Measurements from ENCODE around the gene ZNF784. TPM values are rescaled to one million over a fixed set of nuclear protein-coding genes. Genes with fewer than 3 reads are reported as not detected.

ZNF784 gene
- total and polyA plus RNA-seq, 2 of the 8 experiments (the other 6 are each of a cell fraction or from before 2014, with no cell fraction given), result 6.5 to 8.0 TPM

DNA sequence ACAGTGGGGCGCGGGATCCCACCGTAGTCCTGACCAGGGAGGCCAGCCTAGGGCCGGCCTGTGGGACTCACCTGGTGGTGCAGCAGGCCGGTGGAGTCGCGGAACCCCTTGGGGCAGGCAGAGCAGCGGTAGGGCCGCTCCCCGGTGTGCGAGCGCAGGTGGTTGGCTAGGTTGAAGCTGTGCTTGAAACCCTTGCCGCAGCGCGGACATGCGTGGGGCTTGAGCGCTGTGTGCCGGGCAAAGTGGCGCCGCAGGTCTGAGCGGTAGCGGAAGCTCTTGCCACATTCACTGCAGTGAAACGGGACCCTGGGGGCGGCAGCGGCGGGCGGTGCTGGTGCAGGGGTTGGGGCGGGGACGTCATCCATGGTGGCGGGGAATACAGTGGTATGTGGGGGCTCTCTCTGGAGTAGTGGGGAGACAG, 26.9 kb downstream of the ZNF784 start:
- Histone ChIP-seq H3K4ac (replicated peaks; ENCODE audit: insufficient read length, low read depth, low read length) (no peak overlapping the region), H2BK5ac (ENCODE audit: low read depth, low read length) (no peak overlapping the region), H3K9ac (replicated peaks in 1 of 4; ENCODE audit: extremely low read depth in 1 of 4, low read depth in 3 of 4, low read length in 3 of 4) (no peak overlapping the region), H3K14ac (ENCODE audit: insufficient read length) (no peak overlapping the region), H4K91ac (replicated peaks; ENCODE audit: insufficient read length, low read length) (peak overlapping the region; percentile 57), H4K20me1 (replicated peaks in 1 of 2; ENCODE audit: control insufficient read depth in 1 of 2, insufficient read depth in 2 of 2, low read length in 2 of 2) (peaks cover 0 to 2% of the 10 kb centered on the region in 2 experiments), H3K18ac (ENCODE audit: extremely low read depth, low read length) (no peak overlapping the region), H3K79me2 (ENCODE audit: control insufficient read depth in 1 of 2, insufficient read depth in 2 of 2, low read length in 2 of 2) (peaks cover 0 to 3% of the 10 kb centered on the region in 2 experiments; a peak in 2 of 4 replicates), H4K5ac (ENCODE audit: insufficient read length, low read depth, low read length) (no peak overlapping the region), H3K36me3 (ENCODE audit: control insufficient read depth in 2 of 4, insufficient read depth in 4 of 4, low read length in 3 of 4) (peaks cover 0 to 10% (median 8%) of the 10 kb centered on the region in 4 experiments; a peak in 3 of 8 replicates), H3K79me1 (ENCODE audit: low read depth, low read length) (peaks cover 3% of the 10 kb centered on the region), H3K27ac (ENCODE audit: low read depth, low read length) (no peak overlapping the region), H3K4me2 (ENCODE audit: insufficient read depth in 1 of 2, low read depth in 2 of 2, low read length in 2 of 2) (peak overlapping the region in 1 of 2 experiments; percentile 72; a peak in 2 of 4 replicates), H2BK120ac (replicated peaks; ENCODE audit: low read depth, low read length) (no peak overlapping the region), H2AK5ac (ENCODE audit: low read depth, low read length) (no peak overlapping the region), H3K27me3 (replicated peaks in 1 of 4; ENCODE audit: control insufficient read depth in 3 of 4, extremely low read depth in 1 of 4, insufficient read depth in 3 of 4, low read length in 3 of 4) (peaks cover 0 to 2% (median 0%) of the 10 kb centered on the region in 4 experiments; a peak in 1 of 7 replicates), H2BK15ac (ENCODE audit: low read length) (peak overlapping the region; percentile 46; the same call in 1 of the 2 replicates), H3K23me2 (ENCODE audit: low read depth, low read length) (peaks cover 10% of the 10 kb centered on the region; the same call in 1 of the 2 replicates), H2BK12ac (ENCODE audit: low read depth, low read length) (no peak overlapping the region), H2AFZ (ENCODE audit: low read length) (no peak overlapping the region), H3K23ac (ENCODE audit: insufficient read length) (no peak overlapping the region), H3K4me1 (replicated peaks in 1 of 4; ENCODE audit: control insufficient read depth in 3 of 4, insufficient read depth in 4 of 4, low read length in 3 of 4) (peaks cover 0 to 9% (median 5%) of the 10 kb centered on the region in 4 experiments; a peak in 4 of 7 replicates), H4K8ac (ENCODE audit: extremely low read depth, insufficient read depth, low read length) (no peak overlapping the region), H3K56ac (replicated peaks; ENCODE audit: insufficient read length, low read depth, low read length) (no peak overlapping the region), H3K9me3 (ENCODE audit: insufficient read depth in 2 of 2, low read depth in 1 of 2, low read length in 1 of 2) (no peaks in the 10 kb centered on the region), H3K4me3 (ENCODE audit: extremely low read depth in 1 of 4, insufficient read depth in 2 of 4, low read depth in 3 of 4, low read length in 4 of 4) (no peak overlapping the region), H2BK20ac (ENCODE audit: low read length) (no peak overlapping the region)
- no peak for TF ChIP-seq TCF12 (IDR thresholded peaks at IDR 0.05; ENCODE audit: low read depth, low read length)
- ChIA-PET CTCF (ENCODE audit: partially characterized antibody) (interaction anchor here (2.6 to 2.7 kb wide), 2 partner anchors 9 to 35 kb away, joined by 10 to 12 read pairs; partner anchors contain the start of gene ZNF865), POLR2A (ENCODE audit: partially characterized antibody) (interaction anchor here (0.6 to 3.7 kb wide), 11 partner anchors 10 to 1562 kb away, joined by 3 to 42 read pairs (median 9); partner anchors contain the start of genes NAT14, UBE2S, ZNF579 and ZNF784)
- FAIRE-seq, result no peak
- 94% methylated on average over 26 of the region's 30 CpGs; no CpG with 5 or more reads in 1 of the 2 experiments for WGBS, 2 experiments (ENCODE audit: extremely low coverage in 1 of 2, insufficient coverage in 1 of 2, insufficient read length in 1 of 2, insufficient replicate concordance in 2 of 2, low coverage in 1 of 2, low lambda C conversion rate in 2 of 2, missing lambda C conversion rate in 1 of 2)
- no peak for DNase-seq (ENCODE audit: low read depth in 1 of 2, low spot score in 2 of 2)
